Stomach (tissue), 9 donors: Measurements from ENCODE around the gene LRRC8C. TPM values are rescaled to one million over a fixed set of nuclear protein-coding genes. Genes with fewer than 3 reads are reported as not detected.

Experiments used
- DNase-seq, 2 donors: peaks; one replicate each; pipeline versions ENCODE4 v3.0.0 to v3.0.0-alpha.2; 2013 to 2019
- H3K27ac ChIP-seq, 5 donors: fragments of 200-600 bp in 4 of 5; sonication (generic) in 4 of 5; one replicate each; pipeline ENCODE4 v1.5.1; 2013 to 2019; ENCODE audit warnings: mild to moderate bottlenecking in 1 of 5, moderate library complexity in 1 of 5
- H3K27me3 ChIP-seq, 3 donors: fragments of 200-600 bp; sonication (generic); one replicate each; pipeline ENCODE4 v1.5.1; 2017 to 2019; ENCODE audit warnings: mixed run types in 1 of 3
- H3K36me3 ChIP-seq, 4 donors: fragments of 200-600 bp; sonication (generic); 1 replicate in 3 of 4; 2 replicates in 1 of 4; pipeline ENCODE4 v1.5.1; 2016 to 2019
- H3K4me1 ChIP-seq, 4 donors: fragments of 200-600 bp; sonication (generic); one replicate each; pipeline ENCODE4 v1.5.1; 2016 to 2019
- H3K4me3 ChIP-seq, 4 donors: fragments of 200-600 bp; sonication (generic) in 3 of 4; one replicate each; pipeline ENCODE4 v1.5.1; 2016 to 2019; ENCODE audit warnings: mild to moderate bottlenecking in 1 of 4
- H3K9me3 ChIP-seq, 4 donors: fragments of 200-600 bp; sonication (generic); one replicate each; pipeline ENCODE4 v1.5.1; 2016 to 2019
- CTCF ChIP-seq, 7 experiments: fragments of 450-650 bp in 4 of 7; fragments of 200-600 bp in 3 of 7; sonication (generic) in 3 of 7; IDR thresholded peaks; one replicate each; pipeline ENCODE4 v1.5.1; 2016 to 2019; ENCODE audit warnings: antibody characterized with exemption in 7 of 7, control low read depth in 2 of 7, mild to moderate bottlenecking in 1 of 7
- EP300 ChIP-seq: sonication (generic); formaldehyde crosslinking; IDR thresholded peaks from one replicate; pipeline ENCODE4 v1.6.1; 2017; ENCODE audit warnings: antibody characterized with exemption
- POLR2A ChIP-seq, 4 donors: fragments of 450-650 bp; IDR thresholded peaks; one replicate each; pipeline ENCODE4 v1.6.1; 2016; ENCODE audit warnings: antibody characterized with exemption in 4 of 4, control low read depth in 2 of 4, mild to moderate bottlenecking in 1 of 4, moderate library complexity in 1 of 4
- POLR2AphosphoS5 ChIP-seq, 3 donors: sonication (generic); formaldehyde crosslinking; IDR thresholded peaks; one replicate each; pipeline ENCODE4 v1.6.1; 2016; ENCODE audit warnings: antibody characterized with exemption in 3 of 3
- whole genome bisulfite sequencing, 5 donors: extraction: QIAGEN DNeasy Blood & Tissue Kit in 3 of 5; methylation state at CpG; one replicate each; pipeline versions ENCODE4 v1.1.5 to v1.1.7; 2013 to 2018; 5-methylcytosine and 5-hydroxymethylcytosine counted together
- intact Hi-C: fragments of 100-400 bp; cut with DNase I; formaldehyde crosslinking; loops from one replicate; pipeline ENCODE4 v1.15.1; 2023; ENCODE audit warnings: low total_unique reads
- polyA plus RNA-seq, 3 donors: library from polyadenylated mRNA; stranded (reverse); fragments of 200-250 nt; gene quantifications; one replicate each; pipeline ENCODE4 v1.2.3, GENCODE V29; 2013
- total RNA-seq, 5 donors: library from RNA; depleted of rRNA; stranded (reverse); fragments of >200 nt; gene quantifications; one replicate each; pipeline versions ENCODE4 v1.1.0 to v1.2.3, GENCODE V29; 2014 to 2016
- donor health status: healthy with polysubstance abuse.
- donor health status: Bipolar disorder and iron deficiency.
- donor health status: healthy.

The LRRC8C gene
- total and polyA plus RNA-seq, 8 donors: 0.45 to 14.8 (median 1.4) TPM

GRCh38 chr1:89605692-89606091 is 27.2 kb upstream of the LRRC8C start:
- Histone ChIP-seq H3K4me1 (peaks cover 0 to 11% (median 4%) of the 10 kb centered on the region in 4 donors), H3K36me3 (no peaks in the 10 kb centered on the region), H3K27me3 (no peaks in the 10 kb centered on the region), H3K27ac (no peak overlapping the region), H3K4me3 (no peak overlapping the region), H3K9me3 (no peaks in the 10 kb centered on the region)
- TF ChIP-seq POLR2AphosphoS5 (IDR thresholded peaks at IDR 0.05): no peak
- TF ChIP-seq EP300: no peak
- TF ChIP-seq CTCF (IDR thresholded peaks at IDR 0.05): no peak
- TF ChIP-seq POLR2A (IDR thresholded peaks at IDR 0.05): no peak
- DNase-seq: no peak
- WGBS, 5 donors: 50 to 73% (median 65%) methylated on average over 2 of the region's 2 CpGs
- intact Hi-C loops: loop anchor here (10.0 kb wide), 2 partner anchors 91 to 121 kb away; no protein-coding TSS in a partner anchor

GRCh38 chr1:89606227-89606980 is 26.5 kb upstream of the LRRC8C start:
- no peaks in the 10 kb centered on the region for H3K27me3 ChIP-seq
- H3K4me1 ChIP-seq: peaks cover 0 to 11% (median 4%) of the 10 kb centered on the region in 4 donors
- WGBS, 5 donors: 95 to 98% (median 96%) methylated on average over 3 of the region's 3 CpGs
- no peaks in the 10 kb centered on the region for H3K36me3 ChIP-seq
- intact Hi-C loops: loop anchor here (10.0 kb wide), 2 partner anchors 92 to 122 kb away; no protein-coding TSS in a partner anchor
- peak overlapping the region in 1 of 5 donors; percentile 2 for H3K27ac ChIP-seq
- H3K9me3 ChIP-seq: no peaks in the 10 kb centered on the region
- TF ChIP-seq POLR2AphosphoS5 (IDR thresholded peaks at IDR 0.05) (no peak), POLR2A (IDR thresholded peaks at IDR 0.05) (no peak), CTCF (IDR thresholded peaks at IDR 0.05) (no peak), EP300 (no peak)
- no peak for DNase-seq
- no peak overlapping the region for H3K4me3 ChIP-seq

- peaks cover 0 to 11% (median 4%) of the 10 kb centered on the region in 4 donors for H3K4me1 ChIP-seq
- peak in 1 of 2 donors; percentile 30 for DNase-seq
- no peak for TF ChIP-seq POLR2A (IDR thresholded peaks at IDR 0.05)
- TF ChIP-seq EP300: no peak
- TF ChIP-seq CTCF (IDR thresholded peaks at IDR 0.05): no peak
- TF ChIP-seq POLR2AphosphoS5 (IDR thresholded peaks at IDR 0.05): no peak
- H3K9me3 ChIP-seq: no peaks in the 10 kb centered on the region
- no peaks in the 10 kb centered on the region for H3K36me3 ChIP-seq
- intact Hi-C loops: loop anchor here (10.0 kb wide), 2 partner anchors 92 to 122 kb away; no protein-coding TSS in a partner anchor
- no peak overlapping the region for H3K27ac ChIP-seq
- no peak overlapping the region for H3K4me3 ChIP-seq
- WGBS, 5 donors: 75 to 88% (median 79%) methylated on average over 2 of the region's 2 CpGs
- no peaks in the 10 kb centered on the region for H3K27me3 ChIP-seq
Measured at GRCh38 chr1:89607156-89607555, 25.8 kb upstream of the LRRC8C start.

- no peak for DNase-seq
- peaks cover 0 to 11% (median 4%) of the 10 kb centered on the region in 4 donors for H3K4me1 ChIP-seq
- H3K9me3 ChIP-seq: no peaks in the 10 kb centered on the region
- H3K27me3 ChIP-seq: no peaks in the 10 kb centered on the region
- no peak overlapping the region for H3K4me3 ChIP-seq
- TF ChIP-seq POLR2AphosphoS5 (IDR thresholded peaks at IDR 0.05) (no peak), CTCF (IDR thresholded peaks at IDR 0.05) (no peak), POLR2A (IDR thresholded peaks at IDR 0.05) (no peak), EP300 (no peak)
- intact Hi-C loops: loop anchor here (10.0 kb wide), 2 partner anchors 93 to 123 kb away; no protein-coding TSS in a partner anchor
- no peaks in the 10 kb centered on the region for H3K36me3 ChIP-seq
- peak overlapping the region in 2 of 5 donors; percentile 20 to 22 for H3K27ac ChIP-seq
- WGBS, 5 donors: 80 to 88% (median 82%) methylated on average over 5 of the region's 5 CpGs
Measured at GRCh38 chr1:89607586-89608318, 25.2 kb upstream of the LRRC8C start.
